SU-DHL-6 (cell line): ENCODE results near the gene PBRM1.

ENCODE experiments used
- H2AFZ ChIP-seq: fragments of 200-600 bp; sonication (generic); 2 replicates; pipeline ENCODE4 v1.6.1; 2014; ENCODE audit warnings: low read depth, mild to moderate bottlenecking, moderate library complexity, mixed read lengths, antibody characterized with exemption, low read length; ENCODE audit not compliant: severe bottlenecking
- H3F3A ChIP-seq: fragments of 200-600 bp; shearing (Covaris generic); 2 replicates; pipeline ENCODE4 v1.6.0; 2016; ENCODE audit warnings: antibody characterized with exemption, mild to moderate bottlenecking; ENCODE audit not compliant: insufficient read depth
- H3K27ac ChIP-seq: fragments of 200-600 bp; sonication (generic); 2 replicates; pipeline ENCODE4 v1.5.1; 2016; ENCODE audit warnings: low read depth, mild to moderate bottlenecking, low read length, moderate library complexity, mixed read lengths
- H3K27me3 ChIP-seq: fragments of 200-600 bp; sonication (generic), shearing (Covaris generic); 2 replicates; pipeline ENCODE4 v1.6.0; 2014; ENCODE audit warnings: mild to moderate bottlenecking, low read length
- H3K36me3 ChIP-seq: fragments of 200-600 bp; sonication (generic); 2 replicates; pipeline ENCODE4 v1.6.1; 2014; ENCODE audit warnings: mild to moderate bottlenecking, low read length, mixed read lengths
- H3K4me2 ChIP-seq: fragments of 300-600, 200-600 bp; shearing (Covaris generic), sonication (generic); 2 replicates; pipeline ENCODE4 v1.6.0; 2014; ENCODE audit warnings: low read length, low read depth, mild to moderate bottlenecking; ENCODE audit not compliant: poor library complexity, severe bottlenecking
- H3K4me3 ChIP-seq: fragments of 200-600 bp; sonication (generic); 2 replicates; pipeline ENCODE4 v1.5.1; 2014; ENCODE audit warnings: antibody characterized with exemption, low read length, mild to moderate bottlenecking, mixed read lengths; ENCODE audit not compliant: insufficient read depth, poor library complexity, severe bottlenecking
- H3K79me2 ChIP-seq: fragments of 200-600 bp; sonication (generic); 2 replicates; pipeline ENCODE4 v1.6.1; 2014; ENCODE audit warnings: mild to moderate bottlenecking, low read length, moderate library complexity; ENCODE audit not compliant: insufficient read depth
- H3K9ac ChIP-seq: fragments of 200-600 bp; sonication (generic); 2 replicates; pipeline ENCODE4 v1.7.0; 2014; ENCODE audit warnings: mild to moderate bottlenecking, low read length
- H3K9me2 ChIP-seq: fragments of 200-600 bp; sonication (generic); replicated peaks from 2 replicates; pipeline ENCODE4 v1.6.1; 2014; ENCODE audit warnings: low read length; ENCODE audit not compliant: insufficient read depth
- H3K9me3 ChIP-seq: fragments of 200-600 bp; sonication (generic); 2 replicates; pipeline ENCODE4 v1.6.1; 2014; ENCODE audit warnings: low read length, mixed read lengths; ENCODE audit not compliant: insufficient read depth
- H4K20me1 ChIP-seq: fragments of 200-600 bp; sonication (generic); 2 replicates; pipeline ENCODE4 v1.6.1; 2014; ENCODE audit warnings: low read depth, mild to moderate bottlenecking, antibody characterized with exemption, low read length, moderate library complexity, mixed read lengths
- CTCF ChIP-seq: fragments of 200-600 bp; sonication (generic); IDR thresholded peaks from one replicate; pipeline ENCODE4 v1.5.1; 2017; ENCODE audit warnings: antibody characterized with exemption, mild to moderate bottlenecking, low read length, moderate library complexity; ENCODE audit not compliant: insufficient read depth, poor library complexity, severe bottlenecking
- EZH2phosphoT487 ChIP-seq: fragments of 200-600 bp; sonication (generic), shearing (Covaris generic); conservative IDR thresholded peaks from 2 replicates; pipeline ENCODE4 v1.6.1; 2018; ENCODE audit warnings: mild to moderate bottlenecking, antibody characterized with exemption, low read length, moderate library complexity, mixed read lengths

Gene PBRM1

GRCh38 chr3:52649461-52650210 is 36.1 kb downstream of the PBRM1 start:
- Histone ChIP-seq H3F3A (no peaks in the 10 kb centered on the region), H4K20me1 (no peaks in the 10 kb centered on the region), H3K36me3 (peaks cover 46% of the 10 kb centered on the region), H3K4me2 (no peak overlapping the region), H3K4me3 (no peak overlapping the region), H3K27me3 (no peaks in the 10 kb centered on the region), H2AFZ (no peak overlapping the region), H3K79me2 (no peaks in the 10 kb centered on the region), H3K9me2 (no peaks in the 10 kb centered on the region), H3K27ac (no peak overlapping the region), H3K9ac (no peak overlapping the region), H3K9me3 (no peaks in the 10 kb centered on the region)
- TF ChIP-seq CTCF (no peak), EZH2phosphoT487 (no peak)

GRCh38 chr3:52645549-52645948 is 40.2 kb downstream of the PBRM1 start:
- no peak overlapping the region for H2AFZ ChIP-seq
- H3K9me2 ChIP-seq: no peaks in the 10 kb centered on the region
- H3F3A ChIP-seq: no peaks in the 10 kb centered on the region
- H3K4me3 ChIP-seq: no peak overlapping the region
- H3K9ac ChIP-seq: no peak overlapping the region
- H3K36me3 ChIP-seq: peaks cover 44% of the 10 kb centered on the region
- H3K79me2 ChIP-seq: no peaks in the 10 kb centered on the region
- no peak overlapping the region for H3K4me2 ChIP-seq
- H3K27me3 ChIP-seq: no peaks in the 10 kb centered on the region
- no peak overlapping the region for H3K27ac ChIP-seq
- H3K9me3 ChIP-seq: no peaks in the 10 kb centered on the region
- TF ChIP-seq EZH2phosphoT487 (no peak), CTCF (no peak)
- no peaks in the 10 kb centered on the region for H4K20me1 ChIP-seq

- Histone ChIP-seq H3K27me3 (no peaks in the 10 kb centered on the region), H3K27ac (no peak overlapping the region), H3K79me2 (no peaks in the 10 kb centered on the region), H3K4me2 (no peak overlapping the region), H3F3A (0 out of 2 replicates have a peak, but pooled peaks cover 3% of the 10 kb centered on the region), H4K20me1 (no peaks in the 10 kb centered on the region), H3K4me3 (no peak overlapping the region), H3K36me3 (peaks cover 32% of the 10 kb centered on the region; the same call in 1 of the 2 replicates), H3K9me3 (no peaks in the 10 kb centered on the region), H3K9ac (no peak overlapping the region), H3K9me2 (no peaks in the 10 kb centered on the region), H2AFZ (no peak overlapping the region)
- TF ChIP-seq CTCF (no peak), EZH2phosphoT487 (no peak)
Measured at GRCh38 chr3:52636673-52637072, 49.0 kb downstream of the PBRM1 start.
